ENCODE measurements around the gene SPPL3. TPM values are rescaled to one million over a fixed set of nuclear protein-coding genes. Genes with fewer than 3 reads are reported as not detected.

Gene SPPL3
- total RNA-seq, 1 experiment from 2014 or later = 51.1 TPM

GRCh38 chr12:120826335-120826734 lies 77.8 kb downstream of the SPPL3 start:
- POLR2A ChIA-PET = no interaction called here
- CTCF ChIA-PET = no interaction called here

GRCh38 chr12:120825337-120825736 lies 78.8 kb downstream of the SPPL3 start:
- CTCF ChIA-PET = no interaction called here
- intact Hi-C loops (cut with micrococcal nuclease; ENCODE audit: unreplicated experiment) (no loop called here), in situ Hi-C loops (cut with HindIII; ENCODE audit: low pct_unique_long_range_greater_than_20kb, low sequenced_read_pairs) (no loop called here)
- BruUV-seq (replicated peaks) = no TSS peak
- no peak for ATAC-seq
- no peak for TF ChIP-seq TCF7L2 (IDR thresholded peaks at IDR 0.05; ENCODE audit: low read depth, low read length)
- no peak for TF ChIP-seq SIN3A (IDR thresholded peaks at IDR 0.05; ENCODE audit: borderline replicate concordance, insufficient read depth, low read depth, low read length)
- TF ChIP-seq POLR2AphosphoS5 (IDR thresholded peaks at IDR 0.05; ENCODE audit: low read depth, low read length) = no peak
- TF ChIP-seq REST (IDR thresholded peaks at IDR 0.05; ENCODE audit: insufficient read depth in 1 of 2, low read depth in 2 of 2, low read length in 1 of 2) = no peak
- no peak for TF ChIP-seq CTCF (IDR thresholded peaks at IDR 0.05)
- no peaks in the 10 kb centered on the region for H3K27me3 ChIP-seq (ENCODE audit: control insufficient read depth, insufficient read depth, low read length)
- POLR2A ChIA-PET = no interaction called here
- no peak overlapping the region for H3K27ac ChIP-seq (ENCODE audit: low read length)
- H3K9me3 ChIP-seq (ENCODE audit: control insufficient read depth, insufficient read depth, low read depth, low read length) = no peaks in the 10 kb centered on the region
- no peaks in the 10 kb centered on the region for H3K36me3 ChIP-seq (ENCODE audit: control insufficient read depth, insufficient read depth, low read length)
- H3K4me1 ChIP-seq (ENCODE audit: control insufficient read depth, insufficient read depth, low read length) = peaks cover 9% of the 10 kb centered on the region
- no peak for DNase-seq (ENCODE audit: low read depth, low spot score)
- no peak overlapping the region for H3K4me3 ChIP-seq (ENCODE audit: low read depth in 2 of 2, low read length in 2 of 2)

More at GRCh38 chr12:120826335-120826734, 77.8 kb downstream of the SPPL3 start:
- no peak for ATAC-seq
- Histone ChIP-seq H3K4me3 (ENCODE audit: low read depth in 2 of 2, low read length in 2 of 2) (no peak overlapping the region), H3K4me1 (ENCODE audit: control insufficient read depth, insufficient read depth, low read length) (peaks cover 13% of the 10 kb centered on the region), H3K9me3 (ENCODE audit: control insufficient read depth, insufficient read depth, low read depth, low read length) (no peaks in the 10 kb centered on the region), H3K27me3 (ENCODE audit: control insufficient read depth, insufficient read depth, low read length) (no peaks in the 10 kb centered on the region), H3K27ac (ENCODE audit: low read length) (no peak overlapping the region), H3K36me3 (ENCODE audit: control insufficient read depth, insufficient read depth, low read length) (no peaks in the 10 kb centered on the region)
- no peak for TF ChIP-seq TCF7L2 (IDR thresholded peaks at IDR 0.05; ENCODE audit: low read depth, low read length)
- TF ChIP-seq CTCF (IDR thresholded peaks at IDR 0.05) = no peak
- TF ChIP-seq POLR2AphosphoS5 (IDR thresholded peaks at IDR 0.05; ENCODE audit: low read depth, low read length) = no peak
- TF ChIP-seq REST (IDR thresholded peaks at IDR 0.05; ENCODE audit: insufficient read depth in 1 of 2, low read depth in 2 of 2, low read length in 1 of 2) = no peak
- BruUV-seq (replicated peaks) = no TSS peak
- intact Hi-C loops (cut with micrococcal nuclease; ENCODE audit: unreplicated experiment) = no loop called here
- in situ Hi-C loops (cut with HindIII; ENCODE audit: low pct_unique_long_range_greater_than_20kb, low sequenced_read_pairs) = no loop called here
- no peak for DNase-seq (ENCODE audit: low read depth, low spot score)
